Karpas-422 (cell line): ENCODE data around the gene SLC52A1. TPM values are rescaled to one million over a fixed set of nuclear protein-coding genes. Genes with fewer than 3 reads are reported as not detected.

Source experiments
- DNase-seq: peaks from one replicate; pipeline ENCODE4 v3.0.0-alpha.2; 2015
- H2AFZ ChIP-seq: fragments of 200-600 bp; sonication (generic); 2 replicates; pipeline ENCODE4 v1.6.1; 2014; ENCODE audit warnings: antibody characterized with exemption, low read length, mixed read lengths
- H3K27ac ChIP-seq: fragments of 200-600 bp; sonication (generic); 2 replicates; pipeline ENCODE4 v1.5.1; 2014; ENCODE audit warnings: mild to moderate bottlenecking, low read length, moderate library complexity
- H3K27me3 ChIP-seq: fragments of 200-600 bp; sonication (generic); 2 replicates; pipeline ENCODE4 v1.6.1; 2014; ENCODE audit warnings: low read length, mixed read lengths
- H3K36me3 ChIP-seq: fragments of 200-600 bp; sonication (generic); 2 replicates; pipeline ENCODE4 v1.6.1; 2014; ENCODE audit warnings: low read length, mixed read lengths; ENCODE audit not compliant: insufficient read depth
- H3K4me1 ChIP-seq: fragments of 200-600 bp; sonication (generic); 2 replicates; pipeline ENCODE4 v1.6.1; 2014; ENCODE audit warnings: mild to moderate bottlenecking, low read length, mixed read lengths
- H3K4me2 ChIP-seq: fragments of 200-600 bp; sonication (generic); 2 replicates; pipeline ENCODE4 v1.6.1; 2014; ENCODE audit warnings: low read length, low read depth, mild to moderate bottlenecking; ENCODE audit not compliant: poor library complexity, severe bottlenecking
- H3K4me3 ChIP-seq: fragments of 200-600 bp; sonication (generic); 2 replicates; pipeline ENCODE4 v1.5.1; 2014; ENCODE audit warnings: mild to moderate bottlenecking, antibody characterized with exemption, low read length, mixed read lengths
- H3K79me2 ChIP-seq: fragments of 200-600 bp; sonication (generic); 2 replicates; pipeline ENCODE4 v1.6.1; 2014; ENCODE audit warnings: mild to moderate bottlenecking, low read length, mixed read lengths
- H3K9ac ChIP-seq: fragments of 200-600 bp; sonication (generic); 2 replicates; pipeline ENCODE4 v1.6.0; 2014; ENCODE audit warnings: low read length
- H3K9me2 ChIP-seq: fragments of 200-600 bp; sonication (generic), shearing (Covaris generic); replicated peaks from 2 replicates; pipeline ENCODE4 v1.6.0; 2014; ENCODE audit warnings: mild to moderate bottlenecking, low read length, moderate library complexity; ENCODE audit not compliant: insufficient read depth
- H3K9me3 ChIP-seq: fragments of 300-700, 200-600 bp; sonication (generic); 2 replicates; pipeline ENCODE4 v1.6.1; 2014; ENCODE audit warnings: low read length, mixed read lengths
- H4K20me1 ChIP-seq: fragments of 200-600 bp; sonication (generic); 2 replicates; pipeline ENCODE4 v1.6.1; 2014; ENCODE audit warnings: mild to moderate bottlenecking, antibody characterized with exemption, low read length, low read depth; ENCODE audit not compliant: insufficient read depth
- total RNA-seq: library from RNA; depleted of rRNA; stranded (reverse); fragments of >200 nt; shearing (Covaris generic); gene quantifications from 2 replicates; pipeline ENCODE4 v1.2.3, GENCODE V29; 2014; ENCODE audit warnings: low replicate concordance; rRNA removed

SLC52A1 gene
- total RNA-seq, 1 experiment from 2014 or later = not detected

GRCh38 chr17:4994081-4994595 lies 41.1 kb downstream of the SLC52A1 start:
- Histone ChIP-seq H3K4me3 (no peak overlapping the region), H4K20me1 (no peaks in the 10 kb centered on the region), H3K4me2 (no peak overlapping the region), H3K27ac (no peak overlapping the region), H3K36me3 (no peaks in the 10 kb centered on the region), H3K9me3 (no peaks in the 10 kb centered on the region), H3K4me1 (peaks cover 14% of the 10 kb centered on the region), H3K9me2 (no peaks in the 10 kb centered on the region), H2AFZ (no peak overlapping the region), H3K27me3 (no peaks in the 10 kb centered on the region), H3K79me2 (peaks cover 13% of the 10 kb centered on the region), H3K9ac (no peak overlapping the region)
- DNase-seq = no peak

GRCh38 chr17:4987767-4988567 lies 47.3 kb downstream of the SLC52A1 start:
- no peaks in the 10 kb centered on the region for H3K9me2 ChIP-seq
- peak overlapping the region; percentile 31; the same call in 1 of the 2 replicates for H2AFZ ChIP-seq
- no peaks in the 10 kb centered on the region for H3K9me3 ChIP-seq
- H3K27ac ChIP-seq = peak overlapping the region; percentile 79
- H3K27me3 ChIP-seq = no peaks in the 10 kb centered on the region
- peak overlapping the region; percentile 95 for H3K4me2 ChIP-seq
- peaks cover 17% of the 10 kb centered on the region for H3K79me2 ChIP-seq
- peaks cover 30% of the 10 kb centered on the region for H3K4me1 ChIP-seq
- DNase-seq = peak; percentile 88
- no peaks in the 10 kb centered on the region for H4K20me1 ChIP-seq
- peak overlapping the region; percentile 97 for H3K4me3 ChIP-seq
- peak overlapping the region; percentile 98 for H3K9ac ChIP-seq
- H3K36me3 ChIP-seq = no peaks in the 10 kb centered on the region

GRCh38 chr17:4986951-4987766 lies 48.1 kb downstream of the SLC52A1 start, which contains the start of gene CAMTA2:
Gene CAMTA2 (minus strand): TSS chr17:4987675. CDS start chr17:4986222, 1,453 bp downstream.
- H3K4me1 ChIP-seq = peaks cover 38% of the 10 kb centered on the region
- peaks cover 17% of the 10 kb centered on the region for H3K79me2 ChIP-seq
- H3K27me3 ChIP-seq = no peaks in the 10 kb centered on the region
- peak within 1 kb of the TSS; percentile 97 for H3K4me3 ChIP-seq
- peak within 1 kb of the TSS; percentile 90 for H2AFZ ChIP-seq
- H3K27ac ChIP-seq = peak within 1 kb of the TSS; percentile 79
- H3K9me3 ChIP-seq = no peaks in the 10 kb centered on the region
- peak; percentile 95 for DNase-seq
- H3K9ac ChIP-seq = peak within 1 kb of the TSS; percentile 98
- H3K4me2 ChIP-seq = peak within 1 kb of the TSS; percentile 95
- H3K9me2 ChIP-seq = no peaks in the 10 kb centered on the region
- H3K36me3 ChIP-seq = no peaks in the 10 kb centered on the region
- no peaks in the 10 kb centered on the region for H4K20me1 ChIP-seq

GRCh38 chr17:4986403-4986802 lies 48.8 kb downstream of the SLC52A1 start:
- Histone ChIP-seq H3K4me2 (peak overlapping the region; percentile 95), H3K4me1 (peaks cover 46% of the 10 kb centered on the region), H3K9ac (peak overlapping the region; percentile 98), H3K36me3 (no peaks in the 10 kb centered on the region), H3K79me2 (peaks cover 17% of the 10 kb centered on the region), H3K9me2 (no peaks in the 10 kb centered on the region), H3K4me3 (peak overlapping the region; percentile 97), H3K27ac (peak overlapping the region; percentile 68), H4K20me1 (no peaks in the 10 kb centered on the region), H3K27me3 (no peaks in the 10 kb centered on the region), H2AFZ (peak overlapping the region; percentile 90; the same call in 1 of the 2 replicates), H3K9me3 (no peaks in the 10 kb centered on the region)
- DNase-seq = peak; percentile 62

Other genes with a start within 250 kb of the SLC52A1 start
- gene VMO1, start 249.1 kb downstream of the SLC52A1 start, total RNA-seq = not detected in 2 replicates
- not detected in 2 replicates for gene GLTPD2, start 246.5 kb downstream of the SLC52A1 start, total RNA-seq
- gene PSMB6, start 239.3 kb downstream of the SLC52A1 start, total RNA-seq = 118 and 168 TPM in 2 replicates
- gene PLD2, start 228.3 kb downstream of the SLC52A1 start, total RNA-seq = 13.1 and 23.3 TPM in 2 replicates
- 28.7 and 56.6 TPM in 2 replicates for gene MINK1, start 202.1 kb downstream of the SLC52A1 start, total RNA-seq
- 0.26 and 0.43 TPM in 2 replicates for gene C17orf107, start 135.9 kb downstream of the SLC52A1 start, total RNA-seq
- gene CHRNE, start 132.3 kb downstream of the SLC52A1 start, total RNA-seq = 0.11 and 0.22 TPM in 2 replicates
- not detected in 2 replicates for gene GP1BA, start 103.1 kb downstream of the SLC52A1 start, total RNA-seq
- 79.0 and 79.1 TPM in 2 replicates for gene SLC25A11, start 95.4 kb downstream of the SLC52A1 start, total RNA-seq
- 49.9 and 50.5 TPM in 2 replicates for gene RNF167, start 95.2 kb downstream of the SLC52A1 start, total RNA-seq
- gene PFN1, start 86.9 kb downstream of the SLC52A1 start, total RNA-seq = 748 and 1,567 TPM in 2 replicates
- 31.1 and 31.6 TPM in 2 replicates for gene ENO3, start 84.3 kb downstream of the SLC52A1 start, total RNA-seq
- gene SPAG7, start 67.6 kb downstream of the SLC52A1 start, total RNA-seq = 24.6 and 40.7 TPM in 2 replicates
- 9.5 and 15.6 TPM in 2 replicates for gene CAMTA2, start 47.8 kb downstream of the SLC52A1 start, total RNA-seq
- not detected in 2 replicates for gene INCA1, start 37.9 kb downstream of the SLC52A1 start, total RNA-seq
- 10.2 and 19.0 TPM in 2 replicates for gene KIF1C, start 37.5 kb downstream of the SLC52A1 start, total RNA-seq
- 0.63 and 0.72 TPM in 2 replicates for gene ZFP3, start 43.0 kb upstream of the SLC52A1 start, total RNA-seq
- 11.3 and 19.7 TPM in 2 replicates for gene ZNF232, start 76.5 kb upstream of the SLC52A1 start, total RNA-seq
- not detected in 2 replicates for gene USP6, start 80.6 kb upstream of the SLC52A1 start, total RNA-seq
- 14.5 and 23.0 TPM in 2 replicates for gene ZNF594, start 156.4 kb upstream of the SLC52A1 start, total RNA-seq
- 0.67 TPM in 1 of 2 replicates, not detected in the other for gene SCIMP, start 199.4 kb upstream of the SLC52A1 start, total RNA-seq
- gene RABEP1, start 246.9 kb upstream of the SLC52A1 start, total RNA-seq = 16.2 and 20.3 TPM in 2 replicates